Liver (tissue), 9 donors: ENCODE data around the gene CRPPA. TPM values are rescaled to one million over a fixed set of nuclear protein-coding genes. Genes with fewer than 3 reads are reported as not detected.
"Not testable (repeated sequence)": the region's sequence is repeated elsewhere in the genome, so short reads cannot be mapped to it uniquely, and the experiment has no call there.

Source experiments
- DNase-seq: peaks from one replicate; pipeline ENCODE4 v3.0.0-alpha.2; 2017; ENCODE audit warnings: low spot score
- H3K27ac ChIP-seq, 2 donors: one replicate each; pipeline ENCODE4 v1.7.0; 2013; ENCODE audit warnings: inconsistent platforms in 2 of 2, low read length in 2 of 2, control low read depth in 1 of 2, low read depth in 1 of 2, mild to moderate bottlenecking in 1 of 2
- H3K27me3 ChIP-seq, 4 donors: one replicate each; pipeline versions ENCODE4 v1.6.1 to v1.7.0; 2013; ENCODE audit warnings: low read length in 3 of 4, inconsistent platforms in 1 of 4, mild to moderate bottlenecking in 1 of 4, moderate library complexity in 1 of 4; ENCODE audit not compliant: control insufficient read depth in 4 of 4, insufficient read depth in 4 of 4
- H3K36me3 ChIP-seq, 4 donors: one replicate each; pipeline versions ENCODE4 v1.6.1 to v1.7.0; 2013; ENCODE audit warnings: low read length in 3 of 4, mild to moderate bottlenecking in 3 of 4, low read depth in 1 of 4, moderate library complexity in 1 of 4; ENCODE audit not compliant: control insufficient read depth in 4 of 4, insufficient read depth in 3 of 4
- H3K4me1 ChIP-seq, 4 donors: one replicate each; pipeline versions ENCODE4 v1.6.1 to v1.7.0; 2013; ENCODE audit warnings: low read length in 3 of 4, mild to moderate bottlenecking in 3 of 4, moderate library complexity in 1 of 4; ENCODE audit not compliant: control insufficient read depth in 4 of 4, insufficient read depth in 4 of 4
- H3K4me3 ChIP-seq, 3 donors: one replicate each; pipeline versions ENCODE4 v1.6.1 to v1.7.0; 2013; ENCODE audit warnings: low read length in 3 of 3, control low read depth in 1 of 3, low read depth in 1 of 3, mild to moderate bottlenecking in 1 of 3
- H3K9ac ChIP-seq, 2 donors: one replicate each; pipeline ENCODE4 v1.7.0; 2013; ENCODE audit warnings: low read length in 2 of 2, mild to moderate bottlenecking in 2 of 2, moderate library complexity in 2 of 2, control low read depth in 1 of 2, low read depth in 1 of 2
- H3K9me3 ChIP-seq, 4 donors: one replicate each; pipeline versions ENCODE4 v1.6.1 to v1.7.0; 2013; ENCODE audit warnings: low read length in 3 of 4; ENCODE audit not compliant: control insufficient read depth in 4 of 4
- FOXA1 ChIP-seq: IDR thresholded peaks from 2 replicates; pipeline ENCODE4 v1.6.1; 2016; ENCODE audit warnings: antibody characterized with exemption
- FOXA2 ChIP-seq: IDR thresholded peaks from 2 replicates; pipeline ENCODE4 v1.6.1; 2016; ENCODE audit warnings: antibody characterized with exemption
- GABPA ChIP-seq, 2 donors: IDR thresholded peaks in 1 of 2; conservative IDR thresholded peaks in 1 of 2; 2 replicates each; pipeline ENCODE4 v1.6.1; 2016; ENCODE audit warnings: antibody characterized with exemption in 2 of 2, mild to moderate bottlenecking in 1 of 2, moderate library complexity in 1 of 2
- HNF4A ChIP-seq, 2 donors: conservative IDR thresholded peaks; 2 replicates each; pipeline ENCODE4 v1.6.1; 2016; ENCODE audit warnings: antibody characterized with exemption in 2 of 2, mild to moderate bottlenecking in 2 of 2
- HNF4G ChIP-seq: IDR thresholded peaks from 2 replicates; pipeline ENCODE4 v1.6.1; 2016; ENCODE audit warnings: antibody characterized with exemption
- JUND ChIP-seq, 2 donors: IDR thresholded peaks; 2 replicates each; pipeline ENCODE4 v1.6.1; 2016; ENCODE audit warnings: antibody characterized with exemption in 2 of 2
- MAX ChIP-seq: IDR thresholded peaks from 2 replicates; pipeline ENCODE4 v1.6.1; 2016; ENCODE audit warnings: antibody characterized with exemption
- NR2F2 ChIP-seq: IDR thresholded peaks from 2 replicates; pipeline ENCODE4 v1.6.1; 2016; ENCODE audit warnings: antibody characterized with exemption
- RAD21 ChIP-seq, 2 donors: IDR thresholded peaks; 2 replicates each; pipeline ENCODE4 v1.6.1; 2016; ENCODE audit warnings: antibody characterized with exemption in 2 of 2, mild to moderate bottlenecking in 2 of 2
- REST ChIP-seq: IDR thresholded peaks from 2 replicates; pipeline ENCODE4 v1.6.1; 2016; ENCODE audit warnings: antibody characterized with exemption, mild to moderate bottlenecking
- SP1 ChIP-seq: IDR thresholded peaks from 2 replicates; pipeline ENCODE4 v1.6.1; 2018; ENCODE audit warnings: antibody characterized with exemption, mild to moderate bottlenecking
- TAF1 ChIP-seq: conservative IDR thresholded peaks from 2 replicates; pipeline ENCODE4 v1.6.1; 2016; ENCODE audit warnings: antibody characterized with exemption, mild to moderate bottlenecking
- YY1 ChIP-seq: IDR thresholded peaks from 2 replicates; pipeline ENCODE4 v1.6.1; 2016; ENCODE audit warnings: antibody characterized with exemption, mild to moderate bottlenecking
- ZBTB33 ChIP-seq: IDR thresholded peaks from 2 replicates; pipeline ENCODE4 v1.6.1; 2016; ENCODE audit warnings: antibody characterized with exemption
- WGBS: extraction: QIAGEN DNeasy Blood & Tissue Kit; methylation state at CpG from one replicate; pipeline ENCODE4 v1.1.7; 2013; 5-methylcytosine and 5-hydroxymethylcytosine counted together
- polyA plus RNA-seq, 2 donors: library from polyadenylated mRNA; stranded (reverse) in 1 of 2; unstranded in 1 of 2; fragments of 200-250 nt in 1 of 2; fragments of >200 nt in 1 of 2; fragmentation: Nextera tagmentation in 1 of 2; extraction: Ambion mirVana in 1 of 2; gene quantifications; one replicate each; pipeline versions ENCODE4 v1.2.1 to v1.2.3, GENCODE V29; 2013 to 2015
- total RNA-seq, 2 donors: library from RNA; depleted of rRNA; stranded (reverse); fragments of >200 nt; gene quantifications; one replicate each; pipeline ENCODE4 v1.2.3, GENCODE V29; 2014
- donor health status: healthy.
- donor health status: healthy.
- donor health status: healthy.
- donor health status: healthy.
- donor health status: healthy.

Gene CRPPA
- total and polyA plus RNA-seq, 4 donors: 0.47 to 3.7 (median 1.8) TPM

- WGBS: 97% methylated on average over 2 of the region's 2 CpGs
- Histone ChIP-seq H3K36me3 (no peaks in the 10 kb centered on the region), H3K27ac (no peak overlapping the region), H3K4me1 (no peaks in the 10 kb centered on the region), H3K9ac (no peak overlapping the region), H3K9me3 (no peaks in the 10 kb centered on the region), H3K4me3 (no peak overlapping the region), H3K27me3 (no peaks in the 10 kb centered on the region)
- DNase-seq: no peak
- no peak for TF ChIP-seq HNF4G
- TF ChIP-seq NR2F2: no peak
- TF ChIP-seq SP1: no peak
- TF ChIP-seq GABPA (IDR thresholded peaks at IDR 0.05 in 1 of 2, conservative IDR thresholded peaks at IDR 0.05 in 1 of 2): no peak
- no peak for TF ChIP-seq ZBTB33
- no peak for TF ChIP-seq REST
- no peak for TF ChIP-seq RAD21 (IDR thresholded peaks at IDR 0.05)
- TF ChIP-seq FOXA1: no peak
- no peak for TF ChIP-seq JUND (IDR thresholded peaks at IDR 0.05)
- no peak for TF ChIP-seq FOXA2
- TF ChIP-seq HNF4A (conservative IDR thresholded peaks at IDR 0.05): no peak
- TF ChIP-seq MAX: no peak
- TF ChIP-seq TAF1: no peak
- no peak for TF ChIP-seq YY1
These were observed 39.6 kb upstream of the CRPPA start for GRCh38 chr7:16460789-16461493.

- H3K27ac ChIP-seq, DNase-seq, H3K9ac ChIP-seq, H3K4me1 ChIP-seq, H3K9me3 ChIP-seq, H3K36me3 ChIP-seq, H3K4me3 ChIP-seq, H3K27me3 ChIP-seq: not testable (repeated sequence)
- WGBS: 98% methylated on average over 1 of the region's 1 CpG
These were observed 35.0 kb upstream of the CRPPA start for GRCh38 chr7:16456303-16456702.
